Keratinocyte (primary cell): ENCODE data around the gene WFS1. TPM values are rescaled to one million over a fixed set of nuclear protein-coding genes. Genes with fewer than 3 reads are reported as not detected.

Experiments
- DNase-seq: peaks from one replicate; pipeline ENCODE4 v3.0.0-alpha.2; 2011; ENCODE audit warnings: low read depth, missing footprints, low spot score
- FAIRE-seq: peaks from 2 replicates; lab custom pipeline; 2011; peaks lifted over from hg19 to GRCh38; lab: Jason Lieb, UNC
- H2AFZ ChIP-seq: 2 replicates; pipeline ENCODE4 v1.6.0; 2012; ENCODE audit warnings: low read length, control low read depth, inconsistent platforms; ENCODE audit not compliant: control insufficient read depth
- H3K27ac ChIP-seq: 2 replicates; pipeline ENCODE4 v1.5.1; 2011; ENCODE audit warnings: low read length; ENCODE audit not compliant: control insufficient read depth, insufficient read depth
- H3K27me3 ChIP-seq: 3 replicates; pipeline ENCODE4 v1.6.0; 2011; ENCODE audit warnings: low read length; ENCODE audit not compliant: control insufficient read depth, insufficient read depth; ENCODE audit errors: extremely low read depth
- H3K36me3 ChIP-seq, 2 experiments: 2 replicates in 1 of 2; 3 replicates in 1 of 2; pipeline ENCODE4 v1.5.1; 2011; ENCODE audit warnings: low read length in 2 of 2, mild to moderate bottlenecking in 1 of 2; ENCODE audit not compliant: control insufficient read depth in 2 of 2, insufficient read depth in 2 of 2; ENCODE audit errors: extremely low read depth in 1 of 2
- H3K4me1 ChIP-seq: 3 replicates; pipeline ENCODE4 v1.5.1; 2011; ENCODE audit warnings: low read length; ENCODE audit not compliant: control insufficient read depth, insufficient read depth; ENCODE audit errors: extremely low read depth
- H3K4me2 ChIP-seq: 3 replicates; pipeline ENCODE4 v1.6.0; 2011; ENCODE audit warnings: low read depth, low read length; ENCODE audit not compliant: control insufficient read depth, insufficient read depth; ENCODE audit errors: extremely low read depth
- H3K4me3 ChIP-seq, 3 experiments: fragments of 200-600 bp in 1 of 3; sonication (generic) in 1 of 3; 2 replicates in 2 of 3; 3 replicates in 1 of 3; pipeline ENCODE4 v1.5.1; 2011 to 2016; ENCODE audit warnings: low read length in 3 of 3, mild to moderate bottlenecking in 3 of 3, control low read depth in 2 of 3, inconsistent platforms in 1 of 3, low read depth in 1 of 3, mixed read lengths in 1 of 3, mixed run types in 1 of 3, moderate library complexity in 1 of 3; ENCODE audit not compliant: control insufficient read depth in 2 of 3, insufficient read depth in 2 of 3; ENCODE audit errors: extremely low read depth in 1 of 3
- H3K79me2 ChIP-seq: 2 replicates; pipeline ENCODE4 v1.6.0; 2012; ENCODE audit warnings: low read length; ENCODE audit not compliant: control insufficient read depth, insufficient read depth
- H3K9ac ChIP-seq: 3 replicates; pipeline ENCODE4 v1.6.0; 2011; ENCODE audit warnings: low read length; ENCODE audit not compliant: control insufficient read depth, insufficient read depth; ENCODE audit errors: extremely low read depth
- H3K9me1 ChIP-seq: 3 replicates; pipeline ENCODE4 v1.6.0; 2011; ENCODE audit warnings: low read length; ENCODE audit not compliant: control insufficient read depth, insufficient read depth; ENCODE audit errors: extremely low read depth
- H3K9me3 ChIP-seq: 2 replicates; pipeline ENCODE4 v1.5.1; 2012; ENCODE audit warnings: low read depth, low read length; ENCODE audit not compliant: control insufficient read depth
- H4K20me1 ChIP-seq: 3 replicates; pipeline ENCODE4 v1.6.0; 2011; ENCODE audit warnings: low read length; ENCODE audit not compliant: control insufficient read depth, insufficient read depth; ENCODE audit errors: extremely low read depth
- EZH2 ChIP-seq: IDR thresholded peaks from one replicate; pipeline ENCODE4 v1.6.1; 2012; ENCODE audit warnings: inconsistent platforms, mild to moderate bottlenecking, low read length, moderate library complexity
- dilution Hi-C: fragments of 300-500 bp; cut with MboI; formaldehyde crosslinking; loops from one replicate; pipeline ENCODE4 v1.7.0; 2020; ENCODE audit warnings: low sequenced_read_pairs; ENCODE audit not compliant: extremely low pct_ligation_motif_present
- polyA plus RNA-seq, 5 experiments: library from polyadenylated mRNA; depleted of rRNA in 3 of 5; stranded (reverse) in 3 of 5; stranded (forward) in 1 of 5; unstranded in 1 of 5; fragments of >200 nt; gene quantifications; 1 replicate in 1 of 5; 2 replicates in 3 of 5; 3 replicates in 1 of 5; pipeline versions ENCODE4 v1.2.1 to v1.2.3, GENCODE V29; 2011 to 2012; ENCODE audit warnings: missing spikeins in 2 of 5, low read depth in 1 of 5, low replicate concordance in 1 of 5
- TF ChIP-seq, protein P1 (sequence below), 3 experiments: IDR thresholded peaks in 1 of 3; conservative IDR thresholded peaks in 1 of 3; optimal IDR thresholded peaks in 1 of 3; 2 replicates in 2 of 3; 3 replicates in 1 of 3; pipeline versions ENCODE3 to v1.5.1; 2011; ENCODE audit warnings: low read length in 3 of 3, mild to moderate bottlenecking in 3 of 3, moderate library complexity in 2 of 3, control low read depth in 1 of 3, inconsistent platforms in 1 of 3; ENCODE audit not compliant: insufficient read depth in 2 of 3; ENCODE audit errors: extremely low read depth in 1 of 3

Gene WFS1
- polyA plus RNA-seq, 1 donor (not counting 4 experiments of a cell fraction or from before 2014, with no cell fraction given) = 7.0 TPM

DNA sequence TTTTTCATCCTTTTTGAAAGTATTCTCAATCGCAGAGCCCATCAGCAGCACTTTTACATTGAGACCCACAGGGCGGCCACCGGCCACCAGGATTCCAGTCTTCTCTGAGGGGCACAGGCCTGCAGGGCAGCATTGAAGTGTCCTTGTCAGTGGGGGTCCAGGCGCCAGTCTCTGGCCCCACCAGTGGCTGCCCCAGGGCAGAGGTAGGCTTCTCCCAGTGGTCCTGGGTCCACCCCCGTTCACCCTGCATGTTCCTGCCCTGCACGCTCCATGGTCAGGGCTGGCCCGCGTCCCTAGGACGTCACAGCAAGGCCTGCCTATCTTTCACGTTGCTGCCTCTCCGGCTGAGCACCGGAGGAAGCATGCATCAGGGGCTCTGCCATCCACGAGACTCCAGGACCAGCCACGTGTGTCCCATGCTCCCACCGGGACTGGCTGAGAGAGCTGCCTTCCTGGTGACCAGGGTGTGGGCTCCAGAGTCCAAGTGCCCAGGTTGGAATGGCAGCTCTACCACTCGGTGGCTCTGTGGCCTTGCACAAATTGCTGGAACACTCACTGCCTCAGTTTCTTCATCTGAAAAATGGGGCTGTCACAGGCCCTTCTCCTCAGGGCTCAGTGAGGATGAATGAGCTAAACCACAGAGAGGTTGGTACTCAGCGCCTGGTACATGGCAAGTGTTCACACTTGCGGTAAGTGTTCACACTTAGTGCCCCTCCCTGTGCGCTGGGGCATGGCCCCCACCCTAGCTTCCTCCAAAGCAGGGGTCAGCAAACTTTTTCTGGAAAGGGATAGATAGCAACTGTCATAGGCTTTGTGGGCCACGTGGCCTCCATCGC, 38.6 kb upstream of the WFS1 start:
- Histone ChIP-seq H3K27me3 (no peaks in the 10 kb centered on the region), H3K79me2 (no peaks in the 10 kb centered on the region), H3K9me1 (no peaks in the 10 kb centered on the region), H3K9ac (no peak overlapping the region), H4K20me1 (no peaks in the 10 kb centered on the region), H3K36me3 (no peaks in the 10 kb centered on the region), H3K27ac (no peak overlapping the region), H3K4me3 (no peak overlapping the region), H3K9me3 (no peaks in the 10 kb centered on the region), H3K4me2 (no peak overlapping the region), H2AFZ (no peak overlapping the region), H3K4me1 (no peaks in the 10 kb centered on the region)
- no peak for TF ChIP-seq EZH2
- TF ChIP-seq, protein P1, sequence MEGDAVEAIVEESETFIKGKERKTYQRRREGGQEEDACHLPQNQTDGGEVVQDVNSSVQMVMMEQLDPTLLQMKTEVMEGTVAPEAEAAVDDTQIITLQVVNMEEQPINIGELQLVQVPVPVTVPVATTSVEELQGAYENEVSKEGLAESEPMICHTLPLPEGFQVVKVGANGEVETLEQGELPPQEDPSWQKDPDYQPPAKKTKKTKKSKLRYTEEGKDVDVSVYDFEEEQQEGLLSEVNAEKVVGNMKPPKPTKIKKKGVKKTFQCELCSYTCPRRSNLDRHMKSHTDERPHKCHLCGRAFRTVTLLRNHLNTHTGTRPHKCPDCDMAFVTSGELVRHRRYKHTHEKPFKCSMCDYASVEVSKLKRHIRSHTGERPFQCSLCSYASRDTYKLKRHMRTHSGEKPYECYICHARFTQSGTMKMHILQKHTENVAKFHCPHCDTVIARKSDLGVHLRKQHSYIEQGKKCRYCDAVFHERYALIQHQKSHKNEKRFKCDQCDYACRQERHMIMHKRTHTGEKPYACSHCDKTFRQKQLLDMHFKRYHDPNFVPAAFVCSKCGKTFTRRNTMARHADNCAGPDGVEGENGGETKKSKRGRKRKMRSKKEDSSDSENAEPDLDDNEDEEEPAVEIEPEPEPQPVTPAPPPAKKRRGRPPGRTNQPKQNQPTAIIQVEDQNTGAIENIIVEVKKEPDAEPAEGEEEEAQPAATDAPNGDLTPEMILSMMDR (optimal IDR thresholded peaks at IDR 0.05 in 1 of 3, IDR thresholded peaks at IDR 0.05 in 1 of 3, conservative IDR thresholded peaks at IDR 0.05 in 1 of 3; ENCODE audit: extremely low read depth in 1 of 3, insufficient read depth in 2 of 3, low read length in 3 of 3) = no peak
- dilution Hi-C loops = no loop called here
- FAIRE-seq (no peak), DNase-seq (no peak)

DNA sequence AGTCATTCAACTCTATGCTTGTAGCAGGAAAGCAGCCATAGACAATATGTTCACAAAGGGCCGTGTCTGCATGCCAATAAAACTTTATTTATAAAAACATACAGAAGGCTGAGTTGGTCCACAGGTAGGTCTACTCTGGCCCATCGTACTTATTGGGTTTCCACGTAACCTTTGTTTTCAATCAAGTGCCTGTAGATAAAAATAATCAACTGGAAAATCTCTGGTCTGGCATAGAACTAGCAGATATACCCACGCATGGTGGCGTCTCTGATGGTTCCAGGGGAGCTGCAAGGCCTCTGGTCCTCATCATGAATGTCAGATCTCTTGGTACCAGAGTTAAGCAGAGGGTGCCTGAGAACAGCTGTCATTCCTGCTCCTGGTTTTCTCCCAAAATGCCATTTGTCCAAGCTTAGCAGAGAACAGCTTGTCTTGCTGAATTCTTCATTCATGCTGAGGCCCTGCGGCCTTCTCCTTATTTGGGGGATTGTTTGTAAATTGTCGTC, 37.9 kb upstream of the WFS1 start:
- Histone ChIP-seq H3K27me3 (no peaks in the 10 kb centered on the region), H3K9me3 (no peaks in the 10 kb centered on the region), H3K36me3 (no peaks in the 10 kb centered on the region), H2AFZ (no peak overlapping the region), H3K4me2 (no peak overlapping the region), H4K20me1 (no peaks in the 10 kb centered on the region), H3K4me1 (no peaks in the 10 kb centered on the region), H3K27ac (no peak overlapping the region), H3K9ac (no peak overlapping the region), H3K4me3 (no peak overlapping the region), H3K9me1 (no peaks in the 10 kb centered on the region), H3K79me2 (no peaks in the 10 kb centered on the region)
- FAIRE-seq (no peak), DNase-seq (no peak)
- TF ChIP-seq, protein P1 (optimal IDR thresholded peaks at IDR 0.05 in 1 of 3, IDR thresholded peaks at IDR 0.05 in 1 of 3, conservative IDR thresholded peaks at IDR 0.05 in 1 of 3; ENCODE audit: extremely low read depth in 1 of 3, insufficient read depth in 2 of 3, low read length in 3 of 3) = no peak
- no peak for TF ChIP-seq EZH2
- dilution Hi-C loops = no loop called here
